Measurements from ENCODE around the gene YIPF3.

DNA sequence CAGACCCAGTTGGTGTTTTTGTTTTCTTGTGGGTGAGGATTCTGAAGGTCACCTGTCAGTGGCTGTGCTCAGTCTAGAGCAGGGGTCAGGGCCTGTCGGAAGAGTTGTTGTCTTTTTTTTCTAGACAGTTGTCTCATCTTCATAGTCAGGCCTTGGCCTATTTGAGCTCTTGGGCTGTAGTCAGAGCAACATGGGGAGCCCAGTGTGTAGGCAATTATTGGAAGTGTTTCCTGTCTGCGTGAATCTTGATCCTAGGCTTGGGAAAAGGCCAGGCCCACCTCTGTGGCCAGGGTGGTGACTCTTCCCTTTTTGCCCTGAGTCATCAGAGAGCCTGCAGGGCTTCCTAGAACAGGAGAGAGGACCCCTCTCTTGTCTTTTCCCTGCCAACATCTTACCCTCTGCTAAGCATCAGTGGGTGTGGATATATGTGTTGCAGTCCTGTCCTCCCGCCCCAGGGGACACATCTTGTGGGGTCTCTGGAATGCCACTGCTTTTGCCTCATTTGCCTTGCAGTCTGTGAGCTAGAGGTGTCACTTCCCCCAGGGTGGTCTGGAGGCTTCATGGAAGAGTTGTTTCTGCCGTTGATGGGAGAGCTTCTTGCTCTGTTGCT, 28.0 kb downstream of the YIPF3 start:
- TF ChIP-seq POLR2AphosphoS5 (IDR thresholded peaks at IDR 0.05; ENCODE audit: low read depth, low read length): no peak
- TF ChIP-seq, protein P1, sequence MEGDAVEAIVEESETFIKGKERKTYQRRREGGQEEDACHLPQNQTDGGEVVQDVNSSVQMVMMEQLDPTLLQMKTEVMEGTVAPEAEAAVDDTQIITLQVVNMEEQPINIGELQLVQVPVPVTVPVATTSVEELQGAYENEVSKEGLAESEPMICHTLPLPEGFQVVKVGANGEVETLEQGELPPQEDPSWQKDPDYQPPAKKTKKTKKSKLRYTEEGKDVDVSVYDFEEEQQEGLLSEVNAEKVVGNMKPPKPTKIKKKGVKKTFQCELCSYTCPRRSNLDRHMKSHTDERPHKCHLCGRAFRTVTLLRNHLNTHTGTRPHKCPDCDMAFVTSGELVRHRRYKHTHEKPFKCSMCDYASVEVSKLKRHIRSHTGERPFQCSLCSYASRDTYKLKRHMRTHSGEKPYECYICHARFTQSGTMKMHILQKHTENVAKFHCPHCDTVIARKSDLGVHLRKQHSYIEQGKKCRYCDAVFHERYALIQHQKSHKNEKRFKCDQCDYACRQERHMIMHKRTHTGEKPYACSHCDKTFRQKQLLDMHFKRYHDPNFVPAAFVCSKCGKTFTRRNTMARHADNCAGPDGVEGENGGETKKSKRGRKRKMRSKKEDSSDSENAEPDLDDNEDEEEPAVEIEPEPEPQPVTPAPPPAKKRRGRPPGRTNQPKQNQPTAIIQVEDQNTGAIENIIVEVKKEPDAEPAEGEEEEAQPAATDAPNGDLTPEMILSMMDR (IDR thresholded peaks at IDR 0.05): no peak
